AG04450 (cell line): Measurements from ENCODE around the gene ZNF76. TPM values are rescaled to one million over a fixed set of nuclear protein-coding genes. Genes with fewer than 3 reads are reported as not detected.
"Not testable (repeated sequence)": the region's sequence is repeated elsewhere in the genome, so short reads cannot be mapped to it uniquely, and the experiment has no call there.

ENCODE experiments used
- CTCF ChIA-PET: fragments of 300-600, 350-600 bp; formaldehyde crosslinking; extraction: SDS; loops from one replicate; lab custom pipeline; 2022; ENCODE audit warnings: antibody characterized with exemption, inconsistent platforms; lab: Charles Lee
- POLR2A ChIA-PET: fragments of 350-600 bp; formaldehyde crosslinking; extraction: SDS; loops from one replicate; lab custom pipeline; 2021; ENCODE audit warnings: antibody characterized with exemption, inconsistent platforms; lab: Yijun Ruan, JAX
- DNase-seq: peaks from one replicate; pipeline ENCODE4 v3.0.0-alpha.2; 2011; ENCODE audit warnings: low read depth, low spot score
- H3K27ac ChIP-seq: one replicate; pipeline ENCODE4 v1.5.1; 2012; ENCODE audit warnings: low read depth, low read length, control low read depth
- H3K27me3 ChIP-seq: one replicate; pipeline ENCODE4 v1.6.0; 2012; ENCODE audit warnings: low read length; ENCODE audit not compliant: control insufficient read depth, insufficient read depth
- H3K4me3 ChIP-seq: 2 replicates; pipeline ENCODE4 v1.5.1; 2011; ENCODE audit warnings: mild to moderate bottlenecking, low read depth, low read length, control low read depth
- H3K9me3 ChIP-seq: 2 replicates; pipeline ENCODE4 v1.5.1; 2012; ENCODE audit warnings: low read length; ENCODE audit not compliant: control insufficient read depth, insufficient read depth
- CTCF ChIP-seq: IDR thresholded peaks from 2 replicates; pipeline ENCODE4 v1.5.1; 2011; ENCODE audit warnings: low read depth, low read length, control low read depth, inconsistent platforms
- polyA plus RNA-seq: library from polyadenylated mRNA; depleted of rRNA; stranded (reverse); fragments of >200 nt; gene quantifications from 2 replicates; pipeline ENCODE4 v1.2.3, GENCODE V29; 2011

The ZNF76 gene
- polyA plus RNA-seq, 1 experiment = 10.2 TPM

- peaks cover 9% of the 10 kb centered on the region for H3K27me3 ChIP-seq
- no peak overlapping the region for H3K4me3 ChIP-seq
- ChIA-PET POLR2A (no interaction called here), CTCF (interaction anchor here (1.3 to 3.0 kb wide), 2 partner anchors 12 kb away, joined by 6 to 13 read pairs; partner anchors contain the start of gene PPARD)
- H3K27ac ChIP-seq = no peak overlapping the region
- no peak for DNase-seq
- no peak for TF ChIP-seq CTCF
- peaks cover 4% of the 10 kb centered on the region; the same call in 1 of the 2 replicates for H3K9me3 ChIP-seq
Measured at GRCh38 chr6:35330541-35331119, 71.1 kb downstream of the ZNF76 start.

- POLR2A ChIA-PET = not testable (repeated sequence)
- CTCF ChIA-PET = interaction anchor here (0.8 to 3.0 kb wide), 2 partner anchors 10 kb away, joined by 4 to 13 read pairs; partner anchors contain the start of gene PPARD
Measured at GRCh38 chr6:35332074-35332887, 72.7 kb downstream of the ZNF76 start.

GRCh38 chr6:35341557-35341956 lies 82.0 kb downstream of the ZNF76 start:
- Histone ChIP-seq H3K27ac (no peak overlapping the region), H3K27me3 (peaks cover 3% of the 10 kb centered on the region), H3K4me3 (no peak overlapping the region), H3K9me3 (no peaks in the 10 kb centered on the region)
- ChIA-PET CTCF (interaction anchor here (0.6 to 6.6 kb wide), 24 partner anchors 9 to 580 kb away, joined by 3 to 201 read pairs (median 4); partner anchors contain the start of genes FANCE, RPL10A and SRPK1), POLR2A (interaction anchor here (0.6 to 2.5 kb wide), 8 partner anchors 68 to 130 kb away, joined by 3 to 16 read pairs (median 4); partner anchors contain the start of gene FANCE)
- no peak for TF ChIP-seq CTCF
- DNase-seq = no peak

More at GRCh38 chr6:35332074-35332887, 72.7 kb downstream of the ZNF76 start:
- DNase-seq, H3K9me3 ChIP-seq, H3K27me3 ChIP-seq, H3K27ac ChIP-seq, H3K4me3 ChIP-seq: not testable (repeated sequence)

- peak; percentile 99 for TF ChIP-seq CTCF
- H3K4me3 ChIP-seq = peak within 1 kb of the TSS; percentile 71
- CTCF ChIA-PET = interaction anchor here (0.6 to 6.6 kb wide), 26 partner anchors 9 to 579 kb away, joined by 3 to 201 read pairs (median 4); partner anchors contain the start of genes FANCE, RPL10A and SRPK1
- H3K9me3 ChIP-seq = no peaks in the 10 kb centered on the region
- peaks cover 3% of the 10 kb centered on the region for H3K27me3 ChIP-seq
- peak within 1 kb of the TSS; percentile 11 for H3K27ac ChIP-seq
- POLR2A ChIA-PET = interaction anchor here (0.6 to 2.5 kb wide), 7 partner anchors 69 to 129 kb away, joined by 3 to 16 read pairs (median 5); partner anchors contain the start of gene FANCE
- DNase-seq = peak; percentile 87
Measured at GRCh38 chr6:35342258-35343091, 82.9 kb downstream of the ZNF76 start, which contains the start of gene PPARD. Gene PPARD (plus strand): TSS chr6:35342558. CDS start chr6:35411088, 68,530 bp downstream.
